K562 (cell line): ENCODE data around the gene NCKAP1. TPM values are rescaled to one million over a fixed set of nuclear protein-coding genes. Genes with fewer than 3 reads are reported as not detected.

Experiments used
- ATAC-seq: fragments of 200-7000 bp; cut with Tn5 transposase; 3 replicates; pipeline ENCODE4 v1.9.1; 2020; ENCODE audit warnings: moderate library complexity
- BruUV-seq: library from RNA; stranded (reverse); fragments of 400-500 nt; replicated peaks from 2 replicates; lab custom pipeline; 2021; lab: Mats Ljungman, UMichigan
- CTCF ChIA-PET: fragments of 300-600 bp; formaldehyde crosslinking; extraction: SDS; loops from one replicate; lab custom pipeline; 2021; ENCODE audit warnings: low intra/inter-chr PET ratio; lab: Yijun Ruan, JAX
- POLR2A ChIA-PET: fragments of 300-600, 350-650 bp; sonication (Branson Sonifier 250); formaldehyde crosslinking; extraction: SDS; loops from one replicate; lab custom pipeline; 2021; ENCODE audit warnings: antibody characterized with exemption, inconsistent platforms; lab: Yijun Ruan, JAX
- DNase-seq, 4 experiments: peaks; one replicate each; pipeline versions ENCODE4 v3.0.0 to v3.0.0-alpha.2; 2011 to 2018; ENCODE audit warnings: low spot score in 3 of 4, mixed read lengths in 3 of 4; ENCODE audit errors: extremely low read depth in 1 of 4
- FAIRE-seq: peaks from 2 replicates; lab custom pipeline; 2011; peaks lifted over from hg19 to GRCh38; lab: Jason Lieb, UNC
- H2AFZ ChIP-seq: 2 replicates; pipeline ENCODE4 v1.6.0; 2011; ENCODE audit warnings: low read depth, low read length, control low read depth, inconsistent platforms
- H3K27ac ChIP-seq: fragments of 200-600 bp; 3 replicates; pipeline ENCODE4 v1.8.0; 2011; ENCODE audit warnings: low read depth, mild to moderate bottlenecking, control low read depth, inconsistent platforms, low read length, moderate library complexity, mixed read lengths; ENCODE audit errors: extremely low read depth
- H3K27me3 ChIP-seq, 2 experiments: fragments of 300-600 bp in 1 of 2; 2 replicates in 1 of 2; 3 replicates in 1 of 2; pipeline versions ENCODE4 v1.6.0 to v1.8.0; 2011; ENCODE audit warnings: inconsistent platforms in 2 of 2, low read length in 2 of 2, mild to moderate bottlenecking in 1 of 2, mixed read lengths in 1 of 2, moderate library complexity in 1 of 2; ENCODE audit not compliant: control insufficient read depth in 2 of 2, insufficient read depth in 2 of 2
- H3K36me3 ChIP-seq: fragments of 300-600 bp; 3 replicates; pipeline ENCODE4 v1.8.0; 2011; ENCODE audit warnings: mild to moderate bottlenecking, low read length, inconsistent platforms; ENCODE audit not compliant: control insufficient read depth, insufficient read depth
- H3K4me1 ChIP-seq, 2 experiments: fragments of 200-600 bp in 1 of 2; replicated peaks in 1 of 2; 2 replicates in 1 of 2; 3 replicates in 1 of 2; pipeline versions ENCODE4 v1.5.1 to v1.8.0; 2011; ENCODE audit warnings: inconsistent platforms in 2 of 2, low read length in 2 of 2, mild to moderate bottlenecking in 1 of 2, mixed read lengths in 1 of 2, moderate library complexity in 1 of 2; ENCODE audit not compliant: control insufficient read depth in 2 of 2, insufficient read depth in 2 of 2
- H3K4me2 ChIP-seq: 2 replicates; pipeline ENCODE4 v1.6.1; 2011; ENCODE audit warnings: low read length, control low read depth, inconsistent platforms, mixed read lengths; ENCODE audit not compliant: insufficient read depth
- H3K4me3 ChIP-seq: fragments of 200-600 bp; sonication (generic), shearing (Covaris generic); 2 replicates; pipeline ENCODE4 v1.5.1; 2016; ENCODE audit warnings: control low read depth, inconsistent platforms
- H3K79me2 ChIP-seq: fragments of 200-600 bp; 3 replicates; pipeline ENCODE4 v1.8.0; 2011; ENCODE audit warnings: low read length, inconsistent platforms; ENCODE audit not compliant: control insufficient read depth, insufficient read depth
- H3K9ac ChIP-seq, 2 experiments: 2 replicates each; pipeline versions ENCODE4 v1.6.0 to v1.6.1; 2011; ENCODE audit warnings: low read depth in 2 of 2, low read length in 2 of 2, control low read depth in 1 of 2, inconsistent platforms in 1 of 2, mild to moderate bottlenecking in 1 of 2, mixed read lengths in 1 of 2; ENCODE audit not compliant: insufficient read depth in 1 of 2
- H3K9me1 ChIP-seq: one replicate; pipeline ENCODE4 v1.6.0; 2011; ENCODE audit warnings: inconsistent platforms, mild to moderate bottlenecking, low read length, moderate library complexity; ENCODE audit not compliant: control insufficient read depth, insufficient read depth
- H3K9me3 ChIP-seq: replicated peaks from 2 replicates; pipeline ENCODE4 v1.5.1; 2011; ENCODE audit warnings: low read depth, low read length, inconsistent platforms; ENCODE audit not compliant: control insufficient read depth, insufficient read depth
- H4K20me1 ChIP-seq: replicated peaks from 2 replicates; pipeline ENCODE4 v1.6.1; 2011; ENCODE audit warnings: low read length, inconsistent platforms, mixed read lengths; ENCODE audit not compliant: control insufficient read depth, insufficient read depth
- GTF2A2 ChIP-seq: IDR thresholded peaks from 2 replicates; pipeline ENCODE4 v1.6.1; 2016; ENCODE audit warnings: mild to moderate bottlenecking, missing genetic modification characterization, missing compliant biosample characterization
- MTA3 ChIP-seq: fragments of 450-650 bp; formaldehyde crosslinking; IDR thresholded peaks from 2 replicates; pipeline ENCODE4 v1.6.1; 2017; ENCODE audit warnings: mild to moderate bottlenecking, borderline replicate concordance
- NFYB ChIP-seq: IDR thresholded peaks from 2 replicates; pipeline ENCODE4 v1.6.1; 2011; ENCODE audit warnings: mild to moderate bottlenecking, moderate library complexity; ENCODE audit not compliant: insufficient read length; ENCODE audit errors: extremely low read depth
- PCBP1 ChIP-seq: fragments of 200-400 bp; formaldehyde crosslinking; IDR thresholded peaks from 2 replicates; pipeline ENCODE4 v1.6.1; 2018; ENCODE audit warnings: mild to moderate bottlenecking, low read depth, low read length; ENCODE audit not compliant: poor library complexity, severe bottlenecking
- POLR2AphosphoS2 ChIP-seq: IDR thresholded peaks from 2 replicates; pipeline ENCODE4 v1.6.1; 2012; ENCODE audit warnings: low read length, improper control_type of control experiment
- SMARCC2 ChIP-seq: fragments of 450-650 bp; IDR thresholded peaks from 2 replicates; pipeline ENCODE4 v1.6.1; 2017; ENCODE audit warnings: antibody characterized with exemption, moderate library complexity, mild to moderate bottlenecking, low read depth
- TCF3 ChIP-seq: sonication (generic); formaldehyde crosslinking; IDR thresholded peaks from 2 replicates; pipeline ENCODE4 v1.4.0; 2020; ENCODE audit warnings: mild to moderate bottlenecking, missing genetic modification reagents
- ZNF224 ChIP-seq: sonication (generic); formaldehyde crosslinking; IDR thresholded peaks from 2 replicates; pipeline ENCODE4 v1.8.0; 2022; ENCODE audit warnings: mild to moderate bottlenecking, missing genetic modification reagents
- ZNF431 ChIP-seq: sonication (generic); formaldehyde crosslinking; IDR thresholded peaks from 2 replicates; pipeline ENCODE4 v1.8.0; 2022; ENCODE audit warnings: mild to moderate bottlenecking, missing genetic modification reagents
- WGBS: fragments of 100-300 bp; shearing (Covaris generic); methylation state at CpG from one replicate; pipeline ENCODE4 v1.1.6; 2016; ENCODE audit warnings: low coverage, mixed read lengths; ENCODE audit not compliant: insufficient coverage; ENCODE audit errors: missing lambda C conversion rate; 5-methylcytosine and 5-hydroxymethylcytosine counted together
- in situ Hi-C: fragments of 300-500 bp; cut with MboI; formaldehyde crosslinking; loops from 4 replicates; pipeline ENCODE4 v1.15.0; 2018; ENCODE audit warnings: inconsistent platforms, mixed read lengths
- intact Hi-C: fragments of 100-400 bp; cut with micrococcal nuclease; formaldehyde crosslinking; loops from 2 replicates; pipeline ENCODE4 v1.14.2; 2022
- polyA plus RNA-seq, 8 experiments: library from polyadenylated mRNA; depleted of rRNA in 4 of 8; stranded (reverse) in 5 of 8; unstranded in 3 of 8; fragments of >200 nt; fragmentation: Nextera tagmentation in 2 of 8; fragmentation: Illumina TruSeq in 1 of 8; extraction: Ambion mirVana in 2 of 8; extraction: Trizol in 1 of 8; gene quantifications; 2 replicates each; pipeline versions ENCODE4 v1.2.1 to v1.2.3, GENCODE V29; 2011 to 2014; ENCODE audit warnings: inconsistent platforms in 1 of 8, missing spikeins in 1 of 8
- total RNA-seq, 7 experiments: library from RNA; depleted of rRNA in 6 of 7; stranded (reverse); fragments of >200 nt in 6 of 7; fragmentation: Illumina TruSeq in 2 of 7; extraction: Trizol in 2 of 7; gene quantifications; 2 replicates each; pipeline versions ENCODE4 v1.2.1 to v1.2.3, GENCODE V29; 2011 to 2021; ENCODE audit warnings: low replicate concordance in 1 of 7
- TF ChIP-seq, protein P1 (sequence below): sonication (generic); formaldehyde crosslinking; IDR thresholded peaks from 2 replicates; pipeline ENCODE4 v1.8.1; 2022; ENCODE audit warnings: missing genetic modification reagents

NCKAP1 gene
- total and polyA plus RNA-seq, 9 of the 15 experiments (the other 6 are each of a cell fraction or from before 2014, with no cell fraction given): 34.0 to 153 (median 88.7) TPM

DNA sequence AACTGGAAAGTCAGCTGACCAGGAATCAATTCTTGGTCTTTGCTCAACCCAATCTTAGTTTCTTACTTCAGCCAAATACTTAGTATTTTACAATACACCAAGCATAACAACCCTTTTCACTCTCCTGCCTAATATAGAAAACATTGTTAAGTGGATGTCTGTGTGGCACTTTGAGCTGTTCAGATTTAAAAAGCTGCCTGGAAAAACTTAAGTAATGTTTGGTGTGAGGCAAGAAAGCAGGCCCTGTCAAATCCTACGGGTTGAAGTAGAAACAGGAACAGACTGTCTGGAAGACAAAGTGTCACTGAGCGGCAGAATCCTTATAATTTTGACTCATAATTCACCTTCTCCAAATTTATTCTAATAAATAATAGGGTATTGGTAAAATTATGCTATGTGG lies 134.7 kb downstream of the NCKAP1 start (continued):
- TF ChIP-seq NFYB: no peak
- TF ChIP-seq SMARCC2: no peak
- TF ChIP-seq PCBP1: no peak
- TF ChIP-seq, protein P1, sequence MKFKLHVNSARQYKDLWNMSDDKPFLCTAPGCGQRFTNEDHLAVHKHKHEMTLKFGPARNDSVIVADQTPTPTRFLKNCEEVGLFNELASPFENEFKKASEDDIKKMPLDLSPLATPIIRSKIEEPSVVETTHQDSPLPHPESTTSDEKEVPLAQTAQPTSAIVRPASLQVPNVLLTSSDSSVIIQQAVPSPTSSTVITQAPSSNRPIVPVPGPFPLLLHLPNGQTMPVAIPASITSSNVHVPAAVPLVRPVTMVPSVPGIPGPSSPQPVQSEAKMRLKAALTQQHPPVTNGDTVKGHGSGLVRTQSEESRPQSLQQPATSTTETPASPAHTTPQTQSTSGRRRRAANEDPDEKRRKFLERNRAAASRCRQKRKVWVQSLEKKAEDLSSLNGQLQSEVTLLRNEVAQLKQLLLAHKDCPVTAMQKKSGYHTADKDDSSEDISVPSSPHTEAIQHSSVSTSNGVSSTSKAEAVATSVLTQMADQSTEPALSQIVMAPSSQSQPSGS: no peak
- TF ChIP-seq ZNF431 (CRISPR knock-in tag): no peak
- TF ChIP-seq ZNF224 (CRISPR knock-in tag): no peak
- TF ChIP-seq GTF2A2: no peak
- no peak for TF ChIP-seq MTA3

DNA sequence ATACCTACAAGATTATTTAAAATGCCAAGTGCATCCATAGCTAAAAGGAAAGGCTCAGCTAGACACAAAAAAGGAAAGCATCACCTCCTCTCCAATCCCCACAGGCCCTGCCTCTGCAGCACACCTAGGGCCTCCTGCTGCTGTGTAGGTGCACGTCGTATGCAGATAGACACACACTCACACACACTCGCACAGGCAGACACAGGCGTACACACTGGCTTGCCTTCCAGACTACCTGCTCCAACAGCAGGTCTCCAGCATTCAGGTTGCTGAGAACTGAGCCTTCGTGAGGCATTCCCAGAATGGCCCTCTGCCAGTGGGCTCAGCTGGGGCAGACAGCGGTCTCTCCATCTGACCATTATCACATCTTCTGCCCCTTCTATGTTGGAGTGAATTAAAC lies 136.5 kb downstream of the NCKAP1 start:
- TF ChIP-seq POLR2AphosphoS2 (0 out of 2 replicates have a peak, but pooled peaks have one; percentile 18), TCF3 (no peak)
- H3K79me2 ChIP-seq: no peaks in the 10 kb centered on the region
- H3K9me1 ChIP-seq: no peaks in the 10 kb centered on the region
- ChIA-PET CTCF (no interaction called here), POLR2A (interaction anchor here (0.8 to 1.5 kb wide), 3 partner anchors 9 to 24 kb away, joined by 3 to 5 read pairs (median 3); no protein-coding TSS in a partner anchor)
- H3K27me3 ChIP-seq: no peaks in the 10 kb centered on the region
- FAIRE-seq (no peak), ATAC-seq (peak; percentile 52), DNase-seq (no peak)
- no peak overlapping the region for H2AFZ ChIP-seq
- no TSS peak for BruUV-seq
- in situ Hi-C loops (no loop called here), intact Hi-C loops (no loop called here)
- no peaks in the 10 kb centered on the region for H3K9me3 ChIP-seq
- H3K4me2 ChIP-seq: no peak overlapping the region
- WGBS: 57% methylated on average over 6 of the region's 6 CpGs
- peaks cover 3% of the 10 kb centered on the region; the same call in 1 of the 3 replicates for H3K36me3 ChIP-seq
- no peaks in the 10 kb centered on the region for H4K20me1 ChIP-seq
- no peaks in the 10 kb centered on the region for H3K4me1 ChIP-seq
- no peak overlapping the region for H3K4me3 ChIP-seq
- no peak overlapping the region for H3K27ac ChIP-seq
- 0 out of 4 replicates have a peak overlapping the region, but pooled peaks of 1 of the 2 experiments have one; percentile 6 for H3K9ac ChIP-seq
